OCI-LY7 (cell line): ENCODE data around the gene VWA2. TPM values are rescaled to one million over a fixed set of nuclear protein-coding genes. Genes with fewer than 3 reads are reported as not detected.

ENCODE experiments used
- BruUV-seq: library from RNA; stranded (reverse); fragments of 400-500 nt; replicated peaks from 2 replicates; lab custom pipeline; 2021; lab: Mats Ljungman, UMichigan
- CTCF ChIA-PET: fragments of 300-600 bp; sonication (Branson Sonifier 250); formaldehyde crosslinking; loops from one replicate; lab custom pipeline; 2022; ENCODE audit warnings: antibody characterized with exemption; ENCODE audit not compliant: unreplicated experiment; lab: Charles Lee
- POLR2A ChIA-PET: fragments of 300-600 bp; sonication (Branson Sonifier 250); formaldehyde crosslinking; loops from one replicate; lab custom pipeline; 2022; ENCODE audit warnings: antibody characterized with exemption; lab: Charles Lee
- DNase-seq: peaks from one replicate; pipeline ENCODE4 v3.0.0-alpha.2; 2015; ENCODE audit warnings: low spot score
- H2AFZ ChIP-seq: fragments of 200-600 bp; sonication (generic), shearing (Covaris generic); 2 replicates; pipeline ENCODE4 v1.6.1; 2014; ENCODE audit warnings: mild to moderate bottlenecking, antibody characterized with exemption, low read length, moderate library complexity
- H3K27ac ChIP-seq: fragments of 200-600 bp; sonication (generic); 2 replicates; pipeline ENCODE4 v1.5.1; 2014; ENCODE audit warnings: mixed run types, low read depth, mild to moderate bottlenecking, moderate library complexity, low read length, inconsistent platforms; ENCODE audit not compliant: poor library complexity, severe bottlenecking
- H3K36me3 ChIP-seq: fragments of 200-600 bp; sonication (generic); 2 replicates; pipeline ENCODE4 v1.6.1; 2014; ENCODE audit warnings: mild to moderate bottlenecking, antibody characterized with exemption, low read length, moderate library complexity, mixed read lengths; ENCODE audit not compliant: insufficient read depth
- H3K4me1 ChIP-seq: fragments of 200-600 bp; sonication (generic); 2 replicates; pipeline ENCODE4 v1.5.1; 2014; ENCODE audit warnings: mild to moderate bottlenecking, low read length; ENCODE audit not compliant: insufficient read depth, poor library complexity, severe bottlenecking
- H3K4me2 ChIP-seq: fragments of 200-600 bp; sonication (generic); 2 replicates; pipeline ENCODE4 v1.6.1; 2014; ENCODE audit warnings: mild to moderate bottlenecking, low read length
- H3K4me3 ChIP-seq: fragments of 200-600 bp; sonication (generic); 2 replicates; pipeline ENCODE4 v1.5.1; 2014; ENCODE audit warnings: mild to moderate bottlenecking, low read depth, low read length; ENCODE audit not compliant: poor library complexity, severe bottlenecking
- H3K79me2 ChIP-seq: fragments of 200-600 bp; sonication (generic); 2 replicates; pipeline ENCODE4 v1.6.1; 2016; ENCODE audit warnings: low read depth, mild to moderate bottlenecking, low read length, moderate library complexity, mixed read lengths; ENCODE audit not compliant: insufficient read depth
- H3K9me2 ChIP-seq: fragments of 200-600 bp; sonication (generic); 2 replicates; pipeline ENCODE4 v1.6.1; 2016; ENCODE audit warnings: mild to moderate bottlenecking, low read length, mixed read lengths; ENCODE audit not compliant: insufficient read depth
- H3K9me3 ChIP-seq: fragments of 200-600 bp; sonication (generic); 2 replicates; pipeline ENCODE4 v1.6.1; 2014; ENCODE audit warnings: mild to moderate bottlenecking, mixed run types, low read length, mixed read lengths
- H4K20me1 ChIP-seq: fragments of 200-600 bp; sonication (generic); 2 replicates; pipeline ENCODE4 v1.6.1; 2014; ENCODE audit warnings: mild to moderate bottlenecking, antibody characterized with exemption, low read length, moderate library complexity, mixed read lengths; ENCODE audit not compliant: insufficient read depth
- CTCF ChIP-seq: fragments of 200-600 bp; sonication (generic); conservative IDR thresholded peaks from 2 replicates; pipeline ENCODE4 v1.5.1; 2014; ENCODE audit warnings: mild to moderate bottlenecking, antibody characterized with exemption, low read length, moderate library complexity, mixed read lengths
- EZH2phosphoT487 ChIP-seq: fragments of 200-600 bp; sonication (generic); IDR thresholded peaks from 2 replicates; pipeline ENCODE4 v1.6.1; 2018; ENCODE audit warnings: low read depth, borderline replicate concordance, mild to moderate bottlenecking, mixed run types, antibody characterized with exemption, low read length, moderate library complexity, mixed read lengths
- intact Hi-C: fragments of 100-400 bp; cut with micrococcal nuclease; formaldehyde crosslinking; loops from one replicate; pipeline ENCODE4 v1.10.0; 2022; ENCODE audit not compliant: unreplicated experiment
- total RNA-seq, 2 experiments: library from RNA; depleted of rRNA in 1 of 2; stranded (reverse); fragments of >200 nt in 1 of 2; shearing (Covaris generic) in 1 of 2; gene quantifications; 2 replicates each; pipeline ENCODE4 v1.2.3, GENCODE V29; 2014 to 2022

VWA2 gene
- total RNA-seq, 2 experiments from 2014 or later: not detected

- BruUV-seq: no TSS peak
- TF ChIP-seq CTCF (no peak), EZH2phosphoT487 (no peak)
- no peak overlapping the region for H3K4me2 ChIP-seq
- intact Hi-C loops: no loop called here
- H3K9me3 ChIP-seq: no peaks in the 10 kb centered on the region
- H2AFZ ChIP-seq: no peak overlapping the region
- H3K9me2 ChIP-seq: no peaks in the 10 kb centered on the region
- no peak overlapping the region for H3K4me3 ChIP-seq
- ChIA-PET CTCF (no interaction called here), POLR2A (interaction anchor here (1.2 to 1.5 kb wide), 2 partner anchors 12 to 23 kb away, joined by 3 to 5 read pairs; no protein-coding TSS in a partner anchor)
- no peaks in the 10 kb centered on the region for H3K4me1 ChIP-seq
- H3K36me3 ChIP-seq: no peaks in the 10 kb centered on the region
- no peaks in the 10 kb centered on the region for H3K79me2 ChIP-seq
- H3K27ac ChIP-seq: no peak overlapping the region
- no peak for DNase-seq
- H4K20me1 ChIP-seq: no peaks in the 10 kb centered on the region
Observed at GRCh38 chr10:114199239-114199638, 39.8 kb upstream of the VWA2 start.

DNA sequence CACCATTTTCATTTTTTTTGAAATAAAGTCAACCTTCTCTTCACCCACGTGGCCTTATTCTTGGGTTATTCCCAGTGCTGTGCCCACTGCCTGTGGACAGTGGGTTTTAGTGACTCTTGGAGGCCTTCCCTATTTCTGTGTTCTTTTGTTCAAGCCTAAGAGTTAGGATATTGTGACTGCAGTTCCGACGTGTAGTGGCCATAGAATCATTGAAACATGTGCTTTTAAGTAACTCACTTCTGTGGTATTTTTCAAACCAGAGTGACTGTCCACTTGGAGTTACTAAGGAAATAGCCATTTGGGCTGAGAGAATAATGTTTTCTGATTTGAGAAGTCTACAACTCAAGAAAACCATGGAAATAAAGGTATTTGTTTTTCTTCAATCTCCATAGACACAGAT, 36.2 kb upstream of the VWA2 start:
- Histone ChIP-seq H3K27ac (no peak overlapping the region), H3K4me1 (no peaks in the 10 kb centered on the region), H3K4me3 (no peak overlapping the region), H3K9me2 (no peaks in the 10 kb centered on the region), H3K79me2 (no peaks in the 10 kb centered on the region), H4K20me1 (peaks cover 3% of the 10 kb centered on the region; the same call in 1 of the 2 replicates), H3K36me3 (no peaks in the 10 kb centered on the region), H2AFZ (no peak overlapping the region), H3K4me2 (no peak overlapping the region), H3K9me3 (no peaks in the 10 kb centered on the region)
- DNase-seq: no peak
- BruUV-seq: no TSS peak
- no peak for TF ChIP-seq CTCF
- no peak for TF ChIP-seq EZH2phosphoT487
- ChIA-PET POLR2A (interaction anchor here (0.5 to 0.7 kb wide), 4 partner anchors 10 to 716 kb away, joined by 3 to 5 read pairs (median 3); no protein-coding TSS in a partner anchor), CTCF (no interaction called here)
- intact Hi-C loops: no loop called here

- Histone ChIP-seq H3K4me2 (no peak overlapping the region), H3K4me3 (no peak overlapping the region), H4K20me1 (peaks cover 3% of the 10 kb centered on the region; the same call in 1 of the 2 replicates), H3K9me3 (no peaks in the 10 kb centered on the region), H3K27ac (no peak overlapping the region), H3K36me3 (no peaks in the 10 kb centered on the region), H3K4me1 (no peaks in the 10 kb centered on the region), H3K79me2 (no peaks in the 10 kb centered on the region), H2AFZ (no peak overlapping the region), H3K9me2 (no peaks in the 10 kb centered on the region)
- intact Hi-C loops: no loop called here
- ChIA-PET POLR2A (interaction anchor here (1.3 kb wide), 1 partner anchor 13 kb away, joined by 3 read pairs; no protein-coding TSS in a partner anchor), CTCF (no interaction called here)
- no TSS peak for BruUV-seq
- TF ChIP-seq EZH2phosphoT487 (no peak), CTCF (no peak)
- no peak for DNase-seq
Observed at GRCh38 chr10:114206902-114207301, 32.2 kb upstream of the VWA2 start.
